GM23338 (cell line): Measurements from ENCODE around the gene KDSR. TPM values are rescaled to one million over a fixed set of nuclear protein-coding genes. Genes with fewer than 3 reads are reported as not detected.

Source experiments
- polyA plus RNA-seq: library from polyadenylated mRNA; unstranded; fragments of >200 nt; fragmentation: Nextera tagmentation; extraction: Ambion mirVana; gene quantifications from 2 replicates; pipeline ENCODE4 v1.2.1, GENCODE V29; 2016
- total RNA-seq: library from RNA; depleted of rRNA; stranded (reverse); fragments of >200 nt; shearing (Covaris generic); gene quantifications from 2 replicates; pipeline ENCODE4 v1.2.3, GENCODE V29; 2014; rRNA removed

KDSR gene
- total and polyA plus RNA-seq, 2 experiments from 2014 or later, result 23.7 to 36.3 TPM

Other genes with a start within 250 kb of the KDSR start
- 4.0 and 7.3 TPM in 2 replicates for gene BCL2, start 47.4 kb downstream of the KDSR start, total RNA-seq
- 1.1 and 1.2 TPM in 2 replicates for gene BCL2, start 47.4 kb downstream of the KDSR start, polyA plus RNA-seq
- 30.2 and 34.4 TPM in 2 replicates for gene VPS4B, start 55.3 kb upstream of the KDSR start, total RNA-seq
- 43.5 and 49.4 TPM in 2 replicates for gene VPS4B, start 55.3 kb upstream of the KDSR start, polyA plus RNA-seq
- gene SERPINB5, start 109.8 kb upstream of the KDSR start, total RNA-seq, result not detected in 2 replicates
- 0.16 TPM in 1 of 2 replicates, not detected in the other for gene SERPINB5, start 109.8 kb upstream of the KDSR start, polyA plus RNA-seq
- gene SERPINB12, start 175.2 kb upstream of the KDSR start, total RNA-seq, result not detected in 2 replicates
- gene SERPINB12, start 175.2 kb upstream of the KDSR start, polyA plus RNA-seq, result not detected in 2 replicates
- not detected in 2 replicates for gene SERPINB13, start 220.1 kb upstream of the KDSR start, total RNA-seq
- gene SERPINB13, start 220.1 kb upstream of the KDSR start, polyA plus RNA-seq, result not detected in 2 replicates